PC-3 (cell line): ENCODE results near the gene KMT2E. TPM values are rescaled to one million over a fixed set of nuclear protein-coding genes. Genes with fewer than 3 reads are reported as not detected.

Experiments
- ATAC-seq: fragments of 200-7000 bp; cut with Tn5 transposase; 2 replicates; pipeline ENCODE4 v1.9.1; 2020; ENCODE audit warnings: mild to moderate bottlenecking, moderate library complexity
- BruUV-seq: library from RNA; stranded (reverse); fragments of 400-500 nt; replicated peaks from 2 replicates; lab custom pipeline; 2021; lab: Mats Ljungman, UMichigan
- CTCF ChIA-PET: fragments of 300-600 bp; sonication (Branson Sonifier 250); formaldehyde crosslinking; loops from one replicate; lab custom pipeline; 2022; ENCODE audit warnings: antibody characterized with exemption; lab: Charles Lee
- POLR2A ChIA-PET: fragments of 300-600 bp; sonication (Branson Sonifier 250); formaldehyde crosslinking; loops from one replicate; lab custom pipeline; 2022; ENCODE audit warnings: antibody characterized with exemption; ENCODE audit not compliant: unreplicated experiment; lab: Charles Lee
- DNase-seq: peaks from one replicate; pipeline ENCODE4 v3.0.0-alpha.2; 2015
- H2AFZ ChIP-seq: fragments of 300-600 bp; sonication (generic); 2 replicates; pipeline ENCODE4 v1.6.0; 2016; ENCODE audit warnings: antibody characterized with exemption, low read length
- H3F3A ChIP-seq: fragments of 300-600 bp; sonication (generic); one replicate; pipeline ENCODE4 v1.6.0; 2017; ENCODE audit warnings: antibody characterized with exemption, low read length, control low read depth, mild to moderate bottlenecking; ENCODE audit not compliant: unreplicated experiment
- H3K27ac ChIP-seq: fragments of 300-600 bp; sonication (generic); 2 replicates; pipeline ENCODE4 v1.5.1; 2016; ENCODE audit warnings: mild to moderate bottlenecking, low read length
- H3K27me3 ChIP-seq: fragments of 300-600 bp; sonication (generic); 2 replicates; pipeline ENCODE4 v1.6.1; 2016; ENCODE audit warnings: low read length, mixed read lengths
- H3K36me3 ChIP-seq: fragments of 300-600 bp; sonication (generic); 2 replicates; pipeline ENCODE4 v1.6.1; 2016; ENCODE audit warnings: low read depth, mixed run types, low read length, mixed read lengths
- H3K4me1 ChIP-seq: fragments of 300-600 bp; sonication (generic); 2 replicates; pipeline ENCODE4 v1.5.1; 2016; ENCODE audit warnings: low read length; ENCODE audit not compliant: insufficient read depth
- H3K4me2 ChIP-seq: fragments of 300-600 bp; sonication (generic); 2 replicates; pipeline ENCODE4 v1.6.0; 2016; ENCODE audit warnings: low read length
- H3K4me3 ChIP-seq: fragments of 300-600 bp; sonication (generic); 2 replicates; pipeline ENCODE4 v1.5.1; 2016; ENCODE audit warnings: mild to moderate bottlenecking, low read length, mixed read lengths
- H3K79me2 ChIP-seq: fragments of 300-600 bp; sonication (generic); 2 replicates; pipeline ENCODE4 v1.6.1; 2017; ENCODE audit warnings: low read length, mixed read lengths
- H3K9ac ChIP-seq: fragments of 300-600 bp; sonication (generic); 2 replicates; pipeline ENCODE4 v1.6.0; 2016; ENCODE audit warnings: mild to moderate bottlenecking, low read length
- H3K9me2 ChIP-seq: fragments of 300-600 bp; sonication (generic); replicated peaks from 2 replicates; pipeline ENCODE4 v1.6.1; 2016; ENCODE audit warnings: mixed run types, low read length, mixed read lengths
- H3K9me3 ChIP-seq: fragments of 300-600 bp; sonication (generic); 2 replicates; pipeline ENCODE4 v1.6.1; 2016; ENCODE audit warnings: low read length, mixed read lengths
- H4K20me1 ChIP-seq: fragments of 300-600 bp; sonication (generic); 2 replicates; pipeline ENCODE4 v1.6.1; 2016; ENCODE audit warnings: low read length, mixed read lengths
- EZH2 ChIP-seq: fragments of 300-600 bp; sonication (generic); IDR thresholded peaks from one replicate; pipeline ENCODE4 v1.6.1; 2017; ENCODE audit warnings: antibody characterized with exemption, mild to moderate bottlenecking, low read length; ENCODE audit not compliant: unreplicated experiment
- EZH2phosphoT487 ChIP-seq: fragments of 300-600 bp; sonication (generic); IDR thresholded peaks from 2 replicates; pipeline ENCODE4 v1.6.1; 2018; ENCODE audit warnings: mild to moderate bottlenecking, antibody characterized with exemption, low read length, borderline replicate concordance
- intact Hi-C: fragments of 100-400 bp; cut with micrococcal nuclease; formaldehyde crosslinking; loops from 2 replicates; pipeline ENCODE4 v1.9.0; 2023
- total RNA-seq: library from RNA; depleted of rRNA; stranded (reverse); fragments of >200 nt; gene quantifications from 2 replicates; pipeline ENCODE4 v1.2.3, GENCODE V29; 2014
- TF ChIP-seq, protein P1 (sequence below): fragments of 300-600 bp; sonication (generic); conservative IDR thresholded peaks from 2 replicates; pipeline ENCODE4 v1.5.1; 2017; ENCODE audit warnings: antibody characterized with exemption, low read depth, mild to moderate bottlenecking, low read length

The KMT2E gene
- total RNA-seq, 1 experiment from 2014 or later, result 21.8 TPM

- Histone ChIP-seq H3K27ac (no peak overlapping the region), H3K4me1 (no peaks in the 10 kb centered on the region), H2AFZ (no peak overlapping the region), H3K9ac (no peak overlapping the region), H3K79me2 (no peaks in the 10 kb centered on the region), H3K4me3 (no peak overlapping the region), H3K36me3 (no peaks in the 10 kb centered on the region), H3K4me2 (no peak overlapping the region), H3K9me3 (no peaks in the 10 kb centered on the region), H3K9me2 (no peaks in the 10 kb centered on the region), H3K27me3 (no peaks in the 10 kb centered on the region), H4K20me1 (no peaks in the 10 kb centered on the region), H3F3A (no peaks in the 10 kb centered on the region)
- no peak for ATAC-seq
- ChIA-PET POLR2A (no interaction called here), CTCF (no interaction called here)
- no peak for DNase-seq
- intact Hi-C loops, result no loop called here
- TF ChIP-seq EZH2phosphoT487 (no peak), EZH2 (no peak)
- TF ChIP-seq, protein P1, sequence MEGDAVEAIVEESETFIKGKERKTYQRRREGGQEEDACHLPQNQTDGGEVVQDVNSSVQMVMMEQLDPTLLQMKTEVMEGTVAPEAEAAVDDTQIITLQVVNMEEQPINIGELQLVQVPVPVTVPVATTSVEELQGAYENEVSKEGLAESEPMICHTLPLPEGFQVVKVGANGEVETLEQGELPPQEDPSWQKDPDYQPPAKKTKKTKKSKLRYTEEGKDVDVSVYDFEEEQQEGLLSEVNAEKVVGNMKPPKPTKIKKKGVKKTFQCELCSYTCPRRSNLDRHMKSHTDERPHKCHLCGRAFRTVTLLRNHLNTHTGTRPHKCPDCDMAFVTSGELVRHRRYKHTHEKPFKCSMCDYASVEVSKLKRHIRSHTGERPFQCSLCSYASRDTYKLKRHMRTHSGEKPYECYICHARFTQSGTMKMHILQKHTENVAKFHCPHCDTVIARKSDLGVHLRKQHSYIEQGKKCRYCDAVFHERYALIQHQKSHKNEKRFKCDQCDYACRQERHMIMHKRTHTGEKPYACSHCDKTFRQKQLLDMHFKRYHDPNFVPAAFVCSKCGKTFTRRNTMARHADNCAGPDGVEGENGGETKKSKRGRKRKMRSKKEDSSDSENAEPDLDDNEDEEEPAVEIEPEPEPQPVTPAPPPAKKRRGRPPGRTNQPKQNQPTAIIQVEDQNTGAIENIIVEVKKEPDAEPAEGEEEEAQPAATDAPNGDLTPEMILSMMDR, result no peak
- no TSS peak for BruUV-seq
These were observed 116.6 kb downstream of the KMT2E start for GRCh38 chr7:105130580-105130979.

- intact Hi-C loops, result no loop called here
- POLR2A ChIA-PET, result no interaction called here
- no peaks in the 10 kb centered on the region for H4K20me1 ChIP-seq
These were observed 117.1 kb downstream of the KMT2E start for GRCh38 chr7:105131033-105131656.

GRCh38 chr7:105131890-105132289 is 117.9 kb downstream of the KMT2E start:
- no peak for ATAC-seq
- Histone ChIP-seq H2AFZ (no peak overlapping the region), H3K4me3 (no peak overlapping the region), H3K9me3 (no peaks in the 10 kb centered on the region), H3K4me2 (no peak overlapping the region), H3K9ac (no peak overlapping the region), H3K4me1 (peaks cover 11% of the 10 kb centered on the region), H3K27ac (no peak overlapping the region), H3K36me3 (no peaks in the 10 kb centered on the region), H4K20me1 (no peaks in the 10 kb centered on the region), H3K9me2 (no peaks in the 10 kb centered on the region), H3K79me2 (peaks cover 6% of the 10 kb centered on the region; the same call in 1 of the 2 replicates), H3K27me3 (no peaks in the 10 kb centered on the region), H3F3A (no peaks in the 10 kb centered on the region)
- TF ChIP-seq EZH2 (no peak), EZH2phosphoT487 (no peak)
- TF ChIP-seq, protein P1, result no peak
- no TSS peak for BruUV-seq
- ChIA-PET CTCF (interaction anchor here (0.8 kb wide), 1 partner anchor 18 kb away, joined by 3 read pairs; no protein-coding TSS in a partner anchor), POLR2A (no interaction called here)
- intact Hi-C loops, result no loop called here
- no peak for DNase-seq

More at GRCh38 chr7:105131033-105131656, 117.1 kb downstream of the KMT2E start:
- Histone ChIP-seq H3K9ac (no peak overlapping the region), H3F3A (no peaks in the 10 kb centered on the region), H3K79me2 (no peaks in the 10 kb centered on the region), H3K9me3 (no peaks in the 10 kb centered on the region), H3K27ac (no peak overlapping the region), H2AFZ (no peak overlapping the region), H3K4me2 (no peak overlapping the region), H3K36me3 (no peaks in the 10 kb centered on the region), H3K9me2 (no peaks in the 10 kb centered on the region), H3K4me1 (peaks cover 3% of the 10 kb centered on the region), H3K4me3 (no peak overlapping the region), H3K27me3 (no peaks in the 10 kb centered on the region)
- BruUV-seq, result no TSS peak
- no peak for DNase-seq
- CTCF ChIA-PET, result interaction anchor here (0.8 kb wide), 1 partner anchor 18 kb away, joined by 3 read pairs; no protein-coding TSS in a partner anchor
- no peak for ATAC-seq
- TF ChIP-seq EZH2phosphoT487 (no peak), EZH2 (no peak)
- TF ChIP-seq, protein P1, result no peak
